Measurements from ENCODE around the gene OLA1.

DNA sequence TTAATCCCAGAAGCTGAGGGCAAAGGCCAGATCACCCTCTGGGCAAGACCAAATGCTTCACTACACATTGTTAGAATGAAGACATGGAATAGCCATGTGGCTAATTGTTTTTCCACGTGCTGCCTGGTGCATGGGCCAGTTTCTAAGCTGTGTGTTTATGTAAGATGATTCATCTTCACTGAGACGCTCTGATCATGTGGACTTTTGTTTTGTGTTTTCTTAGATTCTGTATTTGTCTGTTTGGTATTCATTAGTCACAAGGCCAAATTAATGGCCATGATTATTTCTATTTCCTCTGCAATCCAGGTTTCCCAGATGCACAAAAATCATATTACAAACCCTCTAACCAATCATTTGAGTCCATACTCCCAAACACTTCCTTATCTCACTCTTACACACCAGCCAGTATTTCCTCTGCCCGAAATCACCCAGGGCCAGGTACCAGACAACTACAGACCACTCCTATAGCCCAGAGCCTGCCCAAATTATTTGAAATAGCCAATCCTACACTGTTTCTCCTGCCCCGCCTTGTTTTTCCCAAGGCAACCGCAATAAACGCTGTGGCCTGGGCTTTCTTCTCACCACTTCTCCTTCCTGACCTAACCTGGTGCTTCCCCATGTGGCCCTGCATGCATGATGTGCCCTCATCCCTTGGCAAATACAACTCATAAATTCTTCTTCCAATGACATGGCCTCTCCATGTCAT lies 189.0 kb downstream of the OLA1 start:
- TF ChIP-seq TAF1 (IDR thresholded peaks at IDR 0.05; ENCODE audit: low read depth) (no peak), EGR1 (IDR thresholded peaks at IDR 0.05) (no peak)
